ENCODE results near the gene ABTB1.

- TF ChIP-seq, protein P1, sequence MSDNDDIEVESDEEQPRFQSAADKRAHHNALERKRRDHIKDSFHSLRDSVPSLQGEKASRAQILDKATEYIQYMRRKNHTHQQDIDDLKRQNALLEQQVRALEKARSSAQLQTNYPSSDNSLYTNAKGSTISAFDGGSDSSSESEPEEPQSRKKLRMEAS (IDR thresholded peaks at IDR 0.05; ENCODE audit: low read depth, low read length) = no peak
- TF ChIP-seq, protein P2, sequence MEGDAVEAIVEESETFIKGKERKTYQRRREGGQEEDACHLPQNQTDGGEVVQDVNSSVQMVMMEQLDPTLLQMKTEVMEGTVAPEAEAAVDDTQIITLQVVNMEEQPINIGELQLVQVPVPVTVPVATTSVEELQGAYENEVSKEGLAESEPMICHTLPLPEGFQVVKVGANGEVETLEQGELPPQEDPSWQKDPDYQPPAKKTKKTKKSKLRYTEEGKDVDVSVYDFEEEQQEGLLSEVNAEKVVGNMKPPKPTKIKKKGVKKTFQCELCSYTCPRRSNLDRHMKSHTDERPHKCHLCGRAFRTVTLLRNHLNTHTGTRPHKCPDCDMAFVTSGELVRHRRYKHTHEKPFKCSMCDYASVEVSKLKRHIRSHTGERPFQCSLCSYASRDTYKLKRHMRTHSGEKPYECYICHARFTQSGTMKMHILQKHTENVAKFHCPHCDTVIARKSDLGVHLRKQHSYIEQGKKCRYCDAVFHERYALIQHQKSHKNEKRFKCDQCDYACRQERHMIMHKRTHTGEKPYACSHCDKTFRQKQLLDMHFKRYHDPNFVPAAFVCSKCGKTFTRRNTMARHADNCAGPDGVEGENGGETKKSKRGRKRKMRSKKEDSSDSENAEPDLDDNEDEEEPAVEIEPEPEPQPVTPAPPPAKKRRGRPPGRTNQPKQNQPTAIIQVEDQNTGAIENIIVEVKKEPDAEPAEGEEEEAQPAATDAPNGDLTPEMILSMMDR (IDR thresholded peaks at IDR 0.05; ENCODE audit: low read depth, low read length) = no peak
- TF ChIP-seq POLR2A (IDR thresholded peaks at IDR 0.05; ENCODE audit: extremely low read depth, insufficient read length) (no peak), MYC (IDR thresholded peaks at IDR 0.05; ENCODE audit: low read depth, low read length) (no peak)
Observed at GRCh38 chr3:127670761-127671522, 1.8 kb upstream of the ABTB1 start.
